ENCODE measurements around the gene SRD5A1.

DNA sequence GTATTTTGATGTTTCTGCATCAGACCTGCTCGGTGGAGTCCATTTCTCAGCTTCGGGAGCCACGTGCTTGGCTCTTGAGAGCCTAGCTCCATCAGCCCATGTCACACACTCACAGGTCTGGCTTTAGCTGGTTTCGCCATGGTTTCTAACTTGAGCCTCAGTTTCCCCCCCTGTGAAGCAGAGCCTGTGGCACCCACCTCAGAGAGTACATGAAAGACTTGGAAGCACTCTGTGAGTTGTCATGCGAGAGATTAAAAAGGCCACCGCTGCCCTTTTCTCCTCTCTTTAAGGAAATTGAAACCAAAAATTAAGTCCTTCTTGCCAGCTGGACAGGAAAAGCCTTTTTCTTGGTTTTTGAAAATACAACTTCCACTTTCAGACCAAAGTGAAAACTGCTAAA lies 88.8 kb downstream of the SRD5A1 start:
- TF ChIP-seq POLR2AphosphoS5 (IDR thresholded peaks at IDR 0.05; ENCODE audit: low read depth) (no peak), EZH2phosphoT487 (IDR thresholded peaks at IDR 0.05; ENCODE audit: unreplicated experiment) (no peak), EZH2 (IDR thresholded peaks at IDR 0.05; ENCODE audit: low read depth, unreplicated experiment) (no peak), CTCF (conservative IDR thresholded peaks at IDR 0.05; ENCODE audit: low read depth in 2 of 2) (no peak), ZNF114 (CRISPR knock-in tag; IDR thresholded peaks at IDR 0.05) (no peak)
- TF ChIP-seq, protein P1, sequence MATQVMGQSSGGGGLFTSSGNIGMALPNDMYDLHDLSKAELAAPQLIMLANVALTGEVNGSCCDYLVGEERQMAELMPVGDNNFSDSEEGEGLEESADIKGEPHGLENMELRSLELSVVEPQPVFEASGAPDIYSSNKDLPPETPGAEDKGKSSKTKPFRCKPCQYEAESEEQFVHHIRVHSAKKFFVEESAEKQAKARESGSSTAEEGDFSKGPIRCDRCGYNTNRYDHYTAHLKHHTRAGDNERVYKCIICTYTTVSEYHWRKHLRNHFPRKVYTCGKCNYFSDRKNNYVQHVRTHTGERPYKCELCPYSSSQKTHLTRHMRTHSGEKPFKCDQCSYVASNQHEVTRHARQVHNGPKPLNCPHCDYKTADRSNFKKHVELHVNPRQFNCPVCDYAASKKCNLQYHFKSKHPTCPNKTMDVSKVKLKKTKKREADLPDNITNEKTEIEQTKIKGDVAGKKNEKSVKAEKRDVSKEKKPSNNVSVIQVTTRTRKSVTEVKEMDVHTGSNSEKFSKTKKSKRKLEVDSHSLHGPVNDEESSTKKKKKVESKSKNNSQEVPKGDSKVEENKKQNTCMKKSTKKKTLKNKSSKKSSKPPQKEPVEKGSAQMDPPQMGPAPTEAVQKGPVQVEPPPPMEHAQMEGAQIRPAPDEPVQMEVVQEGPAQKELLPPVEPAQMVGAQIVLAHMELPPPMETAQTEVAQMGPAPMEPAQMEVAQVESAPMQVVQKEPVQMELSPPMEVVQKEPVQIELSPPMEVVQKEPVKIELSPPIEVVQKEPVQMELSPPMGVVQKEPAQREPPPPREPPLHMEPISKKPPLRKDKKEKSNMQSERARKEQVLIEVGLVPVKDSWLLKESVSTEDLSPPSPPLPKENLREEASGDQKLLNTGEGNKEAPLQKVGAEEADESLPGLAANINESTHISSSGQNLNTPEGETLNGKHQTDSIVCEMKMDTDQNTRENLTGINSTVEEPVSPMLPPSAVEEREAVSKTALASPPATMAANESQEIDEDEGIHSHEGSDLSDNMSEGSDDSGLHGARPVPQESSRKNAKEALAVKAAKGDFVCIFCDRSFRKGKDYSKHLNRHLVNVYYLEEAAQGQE (IDR thresholded peaks at IDR 0.05; ENCODE audit: unreplicated experiment), result no peak
- TF ChIP-seq, protein P2, sequence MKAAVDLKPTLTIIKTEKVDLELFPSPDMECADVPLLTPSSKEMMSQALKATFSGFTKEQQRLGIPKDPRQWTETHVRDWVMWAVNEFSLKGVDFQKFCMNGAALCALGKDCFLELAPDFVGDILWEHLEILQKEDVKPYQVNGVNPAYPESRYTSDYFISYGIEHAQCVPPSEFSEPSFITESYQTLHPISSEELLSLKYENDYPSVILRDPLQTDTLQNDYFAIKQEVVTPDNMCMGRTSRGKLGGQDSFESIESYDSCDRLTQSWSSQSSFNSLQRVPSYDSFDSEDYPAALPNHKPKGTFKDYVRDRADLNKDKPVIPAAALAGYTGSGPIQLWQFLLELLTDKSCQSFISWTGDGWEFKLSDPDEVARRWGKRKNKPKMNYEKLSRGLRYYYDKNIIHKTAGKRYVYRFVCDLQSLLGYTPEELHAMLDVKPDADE (IDR thresholded peaks at IDR 0.05), result no peak
